H1 (cell line): Measurements from ENCODE around the gene INHA.

Experiments
- RXRA ChIP-seq: IDR thresholded peaks from 2 replicates; pipeline ENCODE4 v1.6.1; 2011; ENCODE audit warnings: low read depth, mild to moderate bottlenecking, low read length, moderate library complexity; ENCODE audit not compliant: insufficient read depth
- SIN3A ChIP-seq, 2 experiments: IDR thresholded peaks in 1 of 2; conservative IDR thresholded peaks in 1 of 2; 2 replicates each; pipeline ENCODE4 v1.6.1; 2011 to 2012; ENCODE audit warnings: low read length in 2 of 2, improper control_type of control experiment in 1 of 2, low read depth in 1 of 2, mild to moderate bottlenecking in 1 of 2
- TF ChIP-seq, protein P1 (sequence below), 3 experiments: IDR thresholded peaks; 1 replicate in 2 of 3; 2 replicates in 1 of 3; pipeline versions ENCODE4 v1.5.1 to v1.6.1; 2011; ENCODE audit warnings: low read length in 3 of 3, mild to moderate bottlenecking in 3 of 3, inconsistent platforms in 2 of 3, low read depth in 1 of 3, moderate library complexity in 1 of 3; ENCODE audit not compliant: insufficient read depth in 1 of 3; ENCODE audit errors: control extremely low read depth in 1 of 3

DNA sequence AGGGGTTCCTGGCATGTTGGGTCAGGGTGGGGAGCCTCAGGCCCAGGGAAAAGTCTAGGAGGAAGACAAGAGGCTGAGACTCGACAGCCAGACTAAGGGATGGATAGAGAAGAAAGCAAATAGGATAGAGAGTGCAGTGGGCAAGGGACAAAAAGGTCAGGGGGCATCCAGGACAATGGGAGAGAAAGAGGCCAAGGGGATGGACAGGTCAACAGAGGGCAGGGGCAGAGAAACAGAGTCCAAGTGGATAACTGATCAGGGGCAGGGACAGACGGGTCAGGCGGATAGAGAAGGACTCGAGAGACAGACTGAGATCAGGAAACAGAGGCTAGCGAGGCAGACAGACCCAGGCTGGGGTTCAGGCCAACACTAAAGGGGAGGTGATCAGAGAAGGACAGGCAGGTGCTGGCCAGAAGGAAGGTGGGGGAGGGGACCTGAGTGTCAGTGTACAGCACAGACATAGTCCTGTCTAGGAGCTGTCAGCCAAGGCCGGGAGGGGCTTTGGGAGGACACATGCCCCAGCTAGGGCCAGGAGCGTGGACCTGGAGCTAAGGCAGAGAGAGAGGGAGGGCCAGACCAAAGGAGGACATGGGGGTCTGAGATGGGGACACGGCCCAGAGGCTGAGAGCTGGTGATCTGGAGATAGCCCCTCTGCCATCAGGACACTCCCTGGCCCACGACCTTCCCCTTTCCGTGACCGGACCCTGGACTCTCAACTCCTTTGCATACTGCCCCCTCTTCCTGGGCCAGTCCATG, 45.6 kb upstream of the INHA start:
- TF ChIP-seq, protein P1, sequence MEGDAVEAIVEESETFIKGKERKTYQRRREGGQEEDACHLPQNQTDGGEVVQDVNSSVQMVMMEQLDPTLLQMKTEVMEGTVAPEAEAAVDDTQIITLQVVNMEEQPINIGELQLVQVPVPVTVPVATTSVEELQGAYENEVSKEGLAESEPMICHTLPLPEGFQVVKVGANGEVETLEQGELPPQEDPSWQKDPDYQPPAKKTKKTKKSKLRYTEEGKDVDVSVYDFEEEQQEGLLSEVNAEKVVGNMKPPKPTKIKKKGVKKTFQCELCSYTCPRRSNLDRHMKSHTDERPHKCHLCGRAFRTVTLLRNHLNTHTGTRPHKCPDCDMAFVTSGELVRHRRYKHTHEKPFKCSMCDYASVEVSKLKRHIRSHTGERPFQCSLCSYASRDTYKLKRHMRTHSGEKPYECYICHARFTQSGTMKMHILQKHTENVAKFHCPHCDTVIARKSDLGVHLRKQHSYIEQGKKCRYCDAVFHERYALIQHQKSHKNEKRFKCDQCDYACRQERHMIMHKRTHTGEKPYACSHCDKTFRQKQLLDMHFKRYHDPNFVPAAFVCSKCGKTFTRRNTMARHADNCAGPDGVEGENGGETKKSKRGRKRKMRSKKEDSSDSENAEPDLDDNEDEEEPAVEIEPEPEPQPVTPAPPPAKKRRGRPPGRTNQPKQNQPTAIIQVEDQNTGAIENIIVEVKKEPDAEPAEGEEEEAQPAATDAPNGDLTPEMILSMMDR (IDR thresholded peaks at IDR 0.05; ENCODE audit: control extremely low read depth in 1 of 3, insufficient read depth in 1 of 3, low read depth in 1 of 3, low read length in 3 of 3): no peak
- TF ChIP-seq RXRA (no peak), SIN3A (conservative IDR thresholded peaks at IDR 0.05 in 1 of 2, IDR thresholded peaks at IDR 0.05 in 1 of 2; ENCODE audit: low read depth in 1 of 2, low read length in 2 of 2) (no peak)
